Measurements from ENCODE around the gene POTEH.
"Not testable (repeated sequence)": the region's sequence is repeated elsewhere in the genome, so short reads cannot be mapped to it uniquely, and the experiment has no call there.

POTEH gene

GRCh38 chr22:15738157-15738908 is 48.5 kb downstream of the POTEH start:
- DNase-seq = not testable (repeated sequence)

GRCh38 chr22:15738909-15739391 is 49.1 kb downstream of the POTEH start:
- not testable (repeated sequence) for DNase-seq

GRCh38 chr22:15747636-15748323 is 58.0 kb downstream of the POTEH start:
- DNase-seq = not testable (repeated sequence)

GRCh38 chr22:15749181-15749970 is 59.5 kb downstream of the POTEH start:
- not testable (repeated sequence) for DNase-seq

GRCh38 chr22:15759443-15760097 is 69.7 kb downstream of the POTEH start:
- DNase-seq = not testable (repeated sequence)

- DNase-seq = not testable (repeated sequence)
Observed at GRCh38 chr22:15760388-15761150, 70.7 kb downstream of the POTEH start.

- DNase-seq = not testable (repeated sequence)
Observed at GRCh38 chr22:15761151-15761777, 71.4 kb downstream of the POTEH start.

GRCh38 chr22:15763559-15763958 is 73.7 kb downstream of the POTEH start:
- not testable (repeated sequence) for DNase-seq

All from GDM1 (cell line).